Adrenal gland (tissue), 5 donors: ENCODE measurements around the gene PARP14.

Experiments
- POLR2A ChIP-seq, 2 donors: fragments of 450-650 bp; IDR thresholded peaks; one replicate each; pipeline ENCODE4 v1.6.1; 2017; ENCODE audit warnings: antibody characterized with exemption in 2 of 2, mild to moderate bottlenecking in 2 of 2, moderate library complexity in 1 of 2
- TF ChIP-seq, protein P1 (sequence below), 6 experiments: fragments of 450-650 bp in 4 of 6; fragments of 200-600 bp in 2 of 6; sonication (generic) in 1 of 6; IDR thresholded peaks; 1 replicate in 5 of 6; 2 replicates in 1 of 6; pipeline versions ENCODE4 v1.5.1 to v1.8.0; 2016 to 2021; ENCODE audit warnings: antibody characterized with exemption in 6 of 6, mild to moderate bottlenecking in 2 of 6, moderate library complexity in 1 of 6
- donor health status: DM: no; HTN: no; CAD: no.

DNA sequence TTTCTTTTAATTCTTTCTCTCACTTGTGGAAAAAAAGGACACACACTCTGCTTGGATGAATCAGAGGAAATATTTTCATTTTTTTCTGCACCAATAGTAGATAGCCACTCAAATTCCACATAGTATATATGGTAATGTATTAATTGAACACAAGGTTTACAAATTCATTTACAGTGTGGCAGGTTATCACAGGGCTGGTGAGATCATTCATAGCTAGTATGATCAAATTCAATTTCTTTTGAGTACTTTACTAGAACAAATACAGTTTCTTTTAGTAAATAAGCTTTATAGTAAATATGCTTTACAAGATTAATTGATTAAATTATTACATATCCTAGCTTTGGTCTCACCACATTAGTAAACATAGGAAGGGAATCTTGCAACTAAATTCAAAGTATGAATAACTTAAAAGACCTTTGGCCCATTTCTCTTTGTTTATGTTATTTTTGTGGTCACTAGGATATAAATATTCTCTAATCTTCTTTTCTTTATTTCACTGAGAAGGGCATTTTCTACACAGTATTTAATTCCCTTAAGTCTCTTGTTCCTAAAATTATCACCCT is 40.1 kb upstream of the PARP14 start:
- TF ChIP-seq POLR2A (IDR thresholded peaks at IDR 0.05): no peak
- TF ChIP-seq, protein P1, sequence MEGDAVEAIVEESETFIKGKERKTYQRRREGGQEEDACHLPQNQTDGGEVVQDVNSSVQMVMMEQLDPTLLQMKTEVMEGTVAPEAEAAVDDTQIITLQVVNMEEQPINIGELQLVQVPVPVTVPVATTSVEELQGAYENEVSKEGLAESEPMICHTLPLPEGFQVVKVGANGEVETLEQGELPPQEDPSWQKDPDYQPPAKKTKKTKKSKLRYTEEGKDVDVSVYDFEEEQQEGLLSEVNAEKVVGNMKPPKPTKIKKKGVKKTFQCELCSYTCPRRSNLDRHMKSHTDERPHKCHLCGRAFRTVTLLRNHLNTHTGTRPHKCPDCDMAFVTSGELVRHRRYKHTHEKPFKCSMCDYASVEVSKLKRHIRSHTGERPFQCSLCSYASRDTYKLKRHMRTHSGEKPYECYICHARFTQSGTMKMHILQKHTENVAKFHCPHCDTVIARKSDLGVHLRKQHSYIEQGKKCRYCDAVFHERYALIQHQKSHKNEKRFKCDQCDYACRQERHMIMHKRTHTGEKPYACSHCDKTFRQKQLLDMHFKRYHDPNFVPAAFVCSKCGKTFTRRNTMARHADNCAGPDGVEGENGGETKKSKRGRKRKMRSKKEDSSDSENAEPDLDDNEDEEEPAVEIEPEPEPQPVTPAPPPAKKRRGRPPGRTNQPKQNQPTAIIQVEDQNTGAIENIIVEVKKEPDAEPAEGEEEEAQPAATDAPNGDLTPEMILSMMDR (IDR thresholded peaks at IDR 0.05): no peak
